Fibroblast of pulmonary artery (primary cell): ENCODE results near the gene CCND1.
"Not testable (repeated sequence)": the region's sequence is repeated elsewhere in the genome, so short reads cannot be mapped to it uniquely, and the experiment has no call there.

Experiments
- DNase-seq: peaks from one replicate; pipeline ENCODE4 v3.0.0-alpha.2; 2010; ENCODE audit warnings: low read depth
- H3K4me3 ChIP-seq: replicated peaks from 2 replicates; pipeline ENCODE4 v1.5.1; 2011; ENCODE audit warnings: low read depth, mild to moderate bottlenecking, control low read depth, low read length, moderate library complexity
- CTCF ChIP-seq: IDR thresholded peaks from 2 replicates; pipeline ENCODE4 v1.5.1; 2011; ENCODE audit warnings: mild to moderate bottlenecking, control low read depth, low read length, inconsistent platforms; ENCODE audit errors: missing control alignments

Gene CCND1

GRCh38 chr11:69684651-69685050 is 43.7 kb downstream of the CCND1 start:
- DNase-seq, result no peak
- H3K4me3 ChIP-seq, result no peak overlapping the region
- TF ChIP-seq CTCF, result no peak

GRCh38 chr11:69685348-69685747 is 44.4 kb downstream of the CCND1 start:
- no peak for DNase-seq
- H3K4me3 ChIP-seq, result no peak overlapping the region
- no peak for TF ChIP-seq CTCF

- H3K4me3 ChIP-seq, result no peak overlapping the region
- DNase-seq, result no peak
- TF ChIP-seq CTCF, result no peak
Observed at GRCh38 chr11:69686452-69686851, 45.5 kb downstream of the CCND1 start.

- no peak for DNase-seq
- no peak overlapping the region for H3K4me3 ChIP-seq
- no peak for TF ChIP-seq CTCF
Observed at GRCh38 chr11:69686856-69687255, 45.9 kb downstream of the CCND1 start.

- DNase-seq, H3K4me3 ChIP-seq: not testable (repeated sequence)
Observed at GRCh38 chr11:69687969-69688771, 47.2 kb downstream of the CCND1 start.

- TF ChIP-seq CTCF, result no peak
- no peak for DNase-seq
- H3K4me3 ChIP-seq, result no peak overlapping the region
Observed at GRCh38 chr11:69689484-69690319, 48.7 kb downstream of the CCND1 start.

GRCh38 chr11:69691463-69691862 is 50.5 kb downstream of the CCND1 start:
- H3K4me3 ChIP-seq, result no peak overlapping the region
- DNase-seq, result peak; percentile 27
- no peak for TF ChIP-seq CTCF
